AG09309 (cell line): ENCODE measurements around the gene FEV.

Experiments used
- DNase-seq: peaks from one replicate; pipeline ENCODE4 v3.0.0-alpha.2; 2010; ENCODE audit warnings: low read depth
- H3K4me3 ChIP-seq: 2 replicates; pipeline ENCODE4 v1.5.1; 2011; ENCODE audit warnings: mild to moderate bottlenecking, low read depth, low read length, moderate library complexity; ENCODE audit not compliant: control insufficient read depth
- CTCF ChIP-seq: IDR thresholded peaks from 2 replicates; pipeline ENCODE4 v1.5.1; 2011; ENCODE audit warnings: mild to moderate bottlenecking, low read depth, low read length, inconsistent platforms; ENCODE audit not compliant: insufficient read depth, control insufficient read depth; ENCODE audit errors: missing control alignments

Gene FEV

GRCh38 chr2:218957671-218958070 is 27.3 kb downstream of the FEV start:
- TF ChIP-seq CTCF: no peak
- no peak for DNase-seq
- no peak overlapping the region for H3K4me3 ChIP-seq

GRCh38 chr2:218956039-218956438 is 28.9 kb downstream of the FEV start:
- no peak for TF ChIP-seq CTCF

GRCh38 chr2:218954541-218955300 is 30.3 kb downstream of the FEV start:
- no peak for TF ChIP-seq CTCF
- DNase-seq: no peak
- H3K4me3 ChIP-seq: no peak overlapping the region

More at GRCh38 chr2:218956039-218956438, 28.9 kb downstream of the FEV start:
- H3K4me3 ChIP-seq: no peak overlapping the region
- DNase-seq: no peak

- DNase-seq: no peak
- TF ChIP-seq CTCF: no peak
- H3K4me3 ChIP-seq: no peak overlapping the region
Observed at GRCh38 chr2:218953366-218953954, 31.5 kb downstream of the FEV start.

GRCh38 chr2:218952160-218952559 is 32.8 kb downstream of the FEV start:
- DNase-seq: no peak
- no peak overlapping the region for H3K4me3 ChIP-seq
- TF ChIP-seq CTCF: no peak

GRCh38 chr2:218946621-218947020 is 38.4 kb downstream of the FEV start:
- TF ChIP-seq CTCF: no peak
- no peak for DNase-seq
- H3K4me3 ChIP-seq: no peak overlapping the region
